ENCODE data around the gene LRSAM1.

- no peak for TF ChIP-seq POLR2AphosphoS5 (IDR thresholded peaks at IDR 0.05; ENCODE audit: low read depth, low read length)
- TF ChIP-seq, protein P1, sequence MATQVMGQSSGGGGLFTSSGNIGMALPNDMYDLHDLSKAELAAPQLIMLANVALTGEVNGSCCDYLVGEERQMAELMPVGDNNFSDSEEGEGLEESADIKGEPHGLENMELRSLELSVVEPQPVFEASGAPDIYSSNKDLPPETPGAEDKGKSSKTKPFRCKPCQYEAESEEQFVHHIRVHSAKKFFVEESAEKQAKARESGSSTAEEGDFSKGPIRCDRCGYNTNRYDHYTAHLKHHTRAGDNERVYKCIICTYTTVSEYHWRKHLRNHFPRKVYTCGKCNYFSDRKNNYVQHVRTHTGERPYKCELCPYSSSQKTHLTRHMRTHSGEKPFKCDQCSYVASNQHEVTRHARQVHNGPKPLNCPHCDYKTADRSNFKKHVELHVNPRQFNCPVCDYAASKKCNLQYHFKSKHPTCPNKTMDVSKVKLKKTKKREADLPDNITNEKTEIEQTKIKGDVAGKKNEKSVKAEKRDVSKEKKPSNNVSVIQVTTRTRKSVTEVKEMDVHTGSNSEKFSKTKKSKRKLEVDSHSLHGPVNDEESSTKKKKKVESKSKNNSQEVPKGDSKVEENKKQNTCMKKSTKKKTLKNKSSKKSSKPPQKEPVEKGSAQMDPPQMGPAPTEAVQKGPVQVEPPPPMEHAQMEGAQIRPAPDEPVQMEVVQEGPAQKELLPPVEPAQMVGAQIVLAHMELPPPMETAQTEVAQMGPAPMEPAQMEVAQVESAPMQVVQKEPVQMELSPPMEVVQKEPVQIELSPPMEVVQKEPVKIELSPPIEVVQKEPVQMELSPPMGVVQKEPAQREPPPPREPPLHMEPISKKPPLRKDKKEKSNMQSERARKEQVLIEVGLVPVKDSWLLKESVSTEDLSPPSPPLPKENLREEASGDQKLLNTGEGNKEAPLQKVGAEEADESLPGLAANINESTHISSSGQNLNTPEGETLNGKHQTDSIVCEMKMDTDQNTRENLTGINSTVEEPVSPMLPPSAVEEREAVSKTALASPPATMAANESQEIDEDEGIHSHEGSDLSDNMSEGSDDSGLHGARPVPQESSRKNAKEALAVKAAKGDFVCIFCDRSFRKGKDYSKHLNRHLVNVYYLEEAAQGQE (IDR thresholded peaks at IDR 0.05; ENCODE audit: insufficient read depth in 1 of 2, low read depth in 2 of 2, low read length in 2 of 2) = no peak
- no peak for TF ChIP-seq TAF1 (IDR thresholded peaks at IDR 0.05; ENCODE audit: borderline replicate concordance, insufficient read depth, low read length)
- TF ChIP-seq SIN3A (IDR thresholded peaks at IDR 0.05; ENCODE audit: borderline replicate concordance, insufficient read depth, low read length) = no peak
- TF ChIP-seq FOXP2 (optimal IDR thresholded peaks at IDR 0.05; ENCODE audit: borderline replicate concordance, extremely low read depth, extremely low read length, insufficient read depth) = no peak
These were observed 77.3 kb downstream of the LRSAM1 start for GRCh38 chr9:127528422-127529251.
